ENCODE data around the gene MXD1. TPM values are rescaled to one million over a fixed set of nuclear protein-coding genes. Genes with fewer than 3 reads are reported as not detected.
A peak's percentile ranks its signal among the peaks of the same experiment; 100 is the strongest.

The MXD1 gene
- total and polyA plus RNA-seq, 9 of the 15 experiments (the other 6 are each of a cell fraction or from before 2014, with no cell fraction given), result 6.7 to 35.9 (median 11.0) TPM

GRCh38 chr2:69933839-69934613 is 19.1 kb downstream of the MXD1 start (continued):
- TF ChIP-seq ZNF263 (CRISPR knock-in tag; IDR thresholded peaks at IDR 0.05; ENCODE audit: borderline replicate concordance) (no peak), USF1 (CRISPR knock-in tag; IDR thresholded peaks at IDR 0.05) (no peak), XRCC4 (IDR thresholded peaks at IDR 0.05; ENCODE audit: extremely low read depth, insufficient read depth, insufficient read length) (no peak), PRMT5 (CRISPR knock-in tag; IDR thresholded peaks at IDR 0.05) (no peak), FOXA1 (IDR thresholded peaks at IDR 0.05; ENCODE audit: borderline replicate concordance) (no peak), BRD4 (IDR thresholded peaks at IDR 0.05) (no peak), ZBTB33 (CRISPR knock-in tag; IDR thresholded peaks at IDR 0.05) (no peak), ZNF347 (CRISPR knock-in tag; IDR thresholded peaks at IDR 0.05; ENCODE audit: low read depth) (no peak), THAP12 (CRISPR knock-in tag; IDR thresholded peaks at IDR 0.05) (no peak), TAF1 (IDR thresholded peaks at IDR 0.05; ENCODE audit: control insufficient read depth, extremely low read depth, insufficient read depth, low read length, severe bottlenecking) (no peak), HDAC1 (IDR thresholded peaks at IDR 0.05) (peak in 1 of 2 experiments; percentile 58; a peak in 2 of 4 replicates), CBFA2T2 (conservative IDR thresholded peaks at IDR 0.05) (no peak), ZBTB7A (IDR thresholded peaks at IDR 0.05; ENCODE audit: borderline replicate concordance, control insufficient read depth, low read depth, low read length) (no peak), SMAD3 (CRISPR knock-in tag; conservative IDR thresholded peaks at IDR 0.05) (no peak), GATAD2B (IDR thresholded peaks at IDR 0.05; ENCODE audit: borderline replicate concordance) (no peak), POLR3G (IDR thresholded peaks at IDR 0.05; ENCODE audit: extremely low read depth, insufficient read length, insufficient replicate concordance) (no peak), CEBPB (tag; IDR thresholded peaks at IDR 0.05) (peak; percentile 80), CREB5 (CRISPR knock-in tag; IDR thresholded peaks at IDR 0.05) (no peak), RNF2 (IDR thresholded peaks at IDR 0.05) (no peak), HOMEZ (CRISPR knock-in tag; IDR thresholded peaks at IDR 0.05) (no peak), NR1H2 (CRISPR knock-in tag; IDR thresholded peaks at IDR 0.05) (no peak)

Measured in K562 (cell line).